Mononuclear cell (primary cell): ENCODE results near the gene INTS11. TPM values are rescaled to one million over a fixed set of nuclear protein-coding genes. Genes with fewer than 3 reads are reported as not detected.

Experiments
- H3K27me3 ChIP-seq: 2 replicates; pipeline ENCODE4 v1.6.0; 2011; ENCODE audit warnings: low read length, control low read depth; ENCODE audit not compliant: insufficient read depth
- H3K4me1 ChIP-seq: 2 replicates; pipeline ENCODE4 v1.5.1; 2011; ENCODE audit warnings: mild to moderate bottlenecking, low read length, control low read depth; ENCODE audit not compliant: insufficient read depth
- H3K4me3 ChIP-seq: 2 replicates; pipeline ENCODE4 v1.5.1; 2011; ENCODE audit warnings: mild to moderate bottlenecking, low read length, moderate library complexity
- H3K9me3 ChIP-seq: 2 replicates; pipeline ENCODE4 v1.5.1; 2011; ENCODE audit warnings: low read depth, mild to moderate bottlenecking, control low read depth, low read length
- total RNA-seq: library from RNA; depleted of rRNA; stranded (reverse); fragments of >200 nt; gene quantifications from one replicate; pipeline ENCODE4 v1.2.3, GENCODE V29; 2012

Gene INTS11
- total RNA-seq, 1 donor, result 51.2 TPM

- Histone ChIP-seq H3K4me3 (no peak overlapping the region), H3K4me1 (no peaks in the 10 kb centered on the region), H3K9me3 (no peaks in the 10 kb centered on the region), H3K27me3 (no peaks in the 10 kb centered on the region)
Measured at GRCh38 chr1:1297802-1298424, 26.5 kb downstream of the INTS11 start.

- Histone ChIP-seq H3K4me1 (no peaks in the 10 kb centered on the region), H3K4me3 (no peak overlapping the region), H3K9me3 (no peaks in the 10 kb centered on the region), H3K27me3 (no peaks in the 10 kb centered on the region)
Measured at GRCh38 chr1:1296070-1297061, 28.1 kb downstream of the INTS11 start.

- Histone ChIP-seq H3K9me3 (no peaks in the 10 kb centered on the region), H3K27me3 (no peaks in the 10 kb centered on the region), H3K4me1 (no peaks in the 10 kb centered on the region), H3K4me3 (no peak overlapping the region)
Measured at GRCh38 chr1:1295154-1295923, 29.1 kb downstream of the INTS11 start.

- no peaks in the 10 kb centered on the region for H3K9me3 ChIP-seq
- H3K27me3 ChIP-seq, result no peaks in the 10 kb centered on the region
- H3K4me1 ChIP-seq, result no peaks in the 10 kb centered on the region
- H3K4me3 ChIP-seq, result no peak overlapping the region
Measured at GRCh38 chr1:1294250-1294890, 30.1 kb downstream of the INTS11 start.

GRCh38 chr1:1293263-1294249 is 30.9 kb downstream of the INTS11 start:
- Histone ChIP-seq H3K9me3 (no peaks in the 10 kb centered on the region), H3K4me3 (no peak overlapping the region), H3K4me1 (no peaks in the 10 kb centered on the region), H3K27me3 (no peaks in the 10 kb centered on the region)

GRCh38 chr1:1292851-1293250 is 31.6 kb downstream of the INTS11 start:
- no peak overlapping the region for H3K4me3 ChIP-seq
- H3K9me3 ChIP-seq, result no peaks in the 10 kb centered on the region
- no peaks in the 10 kb centered on the region for H3K27me3 ChIP-seq
- H3K4me1 ChIP-seq, result no peaks in the 10 kb centered on the region

- H3K27me3 ChIP-seq, result no peaks in the 10 kb centered on the region
- H3K4me1 ChIP-seq, result no peaks in the 10 kb centered on the region
- H3K4me3 ChIP-seq, result no peak overlapping the region
- H3K9me3 ChIP-seq, result no peaks in the 10 kb centered on the region
Measured at GRCh38 chr1:1292442-1292779, 32.0 kb downstream of the INTS11 start.

- Histone ChIP-seq H3K9me3 (no peaks in the 10 kb centered on the region), H3K27me3 (no peaks in the 10 kb centered on the region), H3K4me1 (no peaks in the 10 kb centered on the region), H3K4me3 (no peak overlapping the region)
Measured at GRCh38 chr1:1291548-1292441, 32.7 kb downstream of the INTS11 start.

GRCh38 chr1:1291023-1291528 is 33.4 kb downstream of the INTS11 start:
- H3K4me1 ChIP-seq, result no peaks in the 10 kb centered on the region
- no peaks in the 10 kb centered on the region for H3K9me3 ChIP-seq
- no peaks in the 10 kb centered on the region for H3K27me3 ChIP-seq
- no peak overlapping the region for H3K4me3 ChIP-seq

- no peaks in the 10 kb centered on the region for H3K9me3 ChIP-seq
- no peaks in the 10 kb centered on the region for H3K4me1 ChIP-seq
- no peak overlapping the region for H3K4me3 ChIP-seq
- no peaks in the 10 kb centered on the region for H3K27me3 ChIP-seq
Measured at GRCh38 chr1:1290238-1290731, 34.2 kb downstream of the INTS11 start.

GRCh38 chr1:1287288-1288110 is 37.0 kb downstream of the INTS11 start:
- Histone ChIP-seq H3K4me3 (no peak overlapping the region), H3K4me1 (no peaks in the 10 kb centered on the region), H3K27me3 (no peaks in the 10 kb centered on the region), H3K9me3 (no peaks in the 10 kb centered on the region)
